ENCODE measurements around the gene ALKAL2.

ALKAL2 gene

GRCh38 chr2:263022-263738 is 24.7 kb downstream of the ALKAL2 start:
- peak overlapping the region; percentile 86 for H3K4me3 ChIP-seq
- DNase-seq (ENCODE audit: low spot score), result no peak
- TF ChIP-seq CTCF (IDR thresholded peaks at IDR 0.05), result no peak
- H3K27ac ChIP-seq, result no peak overlapping the region

- Histone ChIP-seq H3K4me3 (no peak overlapping the region), H3K27ac (no peak overlapping the region)
- DNase-seq (ENCODE audit: low spot score), result no peak
- no peak for TF ChIP-seq CTCF (IDR thresholded peaks at IDR 0.05)
These were observed 25.8 kb downstream of the ALKAL2 start for GRCh38 chr2:262117-262516.

- no peak overlapping the region for H3K4me3 ChIP-seq
- TF ChIP-seq CTCF (IDR thresholded peaks at IDR 0.05), result no peak
- H3K27ac ChIP-seq, result no peak overlapping the region
- DNase-seq (ENCODE audit: low spot score), result no peak
These were observed 27.3 kb downstream of the ALKAL2 start for GRCh38 chr2:260507-261161.

- Histone ChIP-seq H3K27ac (no peak overlapping the region), H3K4me3 (no peak overlapping the region)
- no peak for TF ChIP-seq CTCF (IDR thresholded peaks at IDR 0.05)
- no peak for DNase-seq (ENCODE audit: low spot score)
These were observed 28.0 kb downstream of the ALKAL2 start for GRCh38 chr2:259789-260331.

- H3K4me3 ChIP-seq, result no peak overlapping the region
- H3K27ac ChIP-seq, result no peak overlapping the region
- TF ChIP-seq CTCF (IDR thresholded peaks at IDR 0.05), result no peak
- DNase-seq (ENCODE audit: low spot score), result no peak
These were observed 29.0 kb downstream of the ALKAL2 start for GRCh38 chr2:258933-259332.

- no peak for TF ChIP-seq CTCF (IDR thresholded peaks at IDR 0.05)
- no peak overlapping the region for H3K4me3 ChIP-seq
- no peak overlapping the region for H3K27ac ChIP-seq
- DNase-seq (ENCODE audit: low spot score), result no peak
These were observed 30.0 kb downstream of the ALKAL2 start for GRCh38 chr2:257842-258241.

- DNase-seq (ENCODE audit: low spot score), result no peak
- TF ChIP-seq CTCF (IDR thresholded peaks at IDR 0.05), result no peak
- H3K4me3 ChIP-seq, result no peak overlapping the region
- H3K27ac ChIP-seq, result no peak overlapping the region
These were observed 30.5 kb downstream of the ALKAL2 start for GRCh38 chr2:257429-257828.

Measured in coronary artery (tissue), 2 donors.